Endothelial cell of umbilical vein (primary cell): ENCODE results near the gene SOCS7. TPM values are rescaled to one million over a fixed set of nuclear protein-coding genes. Genes with fewer than 3 reads are reported as not detected.

Source experiments
- BruUV-seq: library from RNA; stranded (reverse); fragments of 400-500 nt; replicated peaks from 2 replicates; lab custom pipeline; 2021; lab: Mats Ljungman, UMichigan
- CTCF ChIA-PET: fragments of 300-600, 350-600 bp; sonication (Branson Sonifier 250); formaldehyde crosslinking; loops from one replicate; lab custom pipeline; 2021; ENCODE audit warnings: antibody characterized with exemption, inconsistent platforms; lab: Charles Lee
- POLR2A ChIA-PET: fragments of 300-600, 350-600 bp; sonication (Branson Sonifier 250); formaldehyde crosslinking; loops from one replicate; lab custom pipeline; 2021; ENCODE audit warnings: antibody characterized with exemption, inconsistent platforms; lab: Charles Lee
- DNase-seq: peaks from one replicate; pipeline ENCODE4 v3.0.0-alpha.2; 2011; ENCODE audit warnings: low read depth, low spot score
- FAIRE-seq: peaks from 2 replicates; lab custom pipeline; 2011; peaks lifted over from hg19 to GRCh38; lab: Jason Lieb, UNC
- H2AFZ ChIP-seq: 2 replicates; pipeline ENCODE4 v1.6.0; 2012; ENCODE audit warnings: low read depth, low read length, control low read depth, inconsistent platforms
- H3K27ac ChIP-seq: 2 replicates; pipeline ENCODE4 v1.5.1; 2011; ENCODE audit warnings: low read depth, mild to moderate bottlenecking, control low read depth, low read length, moderate library complexity; ENCODE audit not compliant: insufficient read depth
- H3K27me3 ChIP-seq, 2 experiments: 2 replicates each; pipeline versions ENCODE4 v1.6.0 to v1.6.1; 2011; ENCODE audit warnings: low read length in 2 of 2, mixed read lengths in 1 of 2; ENCODE audit not compliant: control insufficient read depth in 2 of 2, insufficient read depth in 2 of 2
- H3K36me3 ChIP-seq, 2 experiments: 2 replicates in 1 of 2; 3 replicates in 1 of 2; pipeline ENCODE4 v1.5.1; 2011; ENCODE audit warnings: low read length in 2 of 2, mild to moderate bottlenecking in 1 of 2, moderate library complexity in 1 of 2; ENCODE audit not compliant: control insufficient read depth in 2 of 2, insufficient read depth in 2 of 2; ENCODE audit errors: extremely low read depth in 1 of 2
- H3K4me1 ChIP-seq: 3 replicates; pipeline ENCODE4 v1.5.1; 2011; ENCODE audit warnings: mild to moderate bottlenecking, low read length; ENCODE audit not compliant: control insufficient read depth, insufficient read depth; ENCODE audit errors: extremely low read depth
- H3K4me2 ChIP-seq: 2 replicates; pipeline ENCODE4 v1.6.1; 2011; ENCODE audit warnings: low read length, control low read depth, mixed read lengths; ENCODE audit not compliant: insufficient read depth
- H3K4me3 ChIP-seq, 3 experiments: fragments of 200-600 bp in 1 of 3; sonication (generic), shearing (Covaris generic) in 1 of 3; replicated peaks in 1 of 3; 2 replicates each; pipeline ENCODE4 v1.5.1; 2011 to 2016; ENCODE audit warnings: control low read depth in 3 of 3, low read length in 3 of 3, mild to moderate bottlenecking in 2 of 3, inconsistent platforms in 1 of 3, low read depth in 1 of 3, moderate library complexity in 1 of 3; ENCODE audit not compliant: insufficient read depth in 1 of 3
- H3K79me2 ChIP-seq: 2 replicates; pipeline ENCODE4 v1.6.0; 2012; ENCODE audit warnings: low read length, inconsistent platforms; ENCODE audit not compliant: control insufficient read depth, insufficient read depth
- H3K9ac ChIP-seq: replicated peaks from 2 replicates; pipeline ENCODE3; 2011; ENCODE audit warnings: low read length, control low read depth; ENCODE audit not compliant: insufficient read depth; ENCODE audit errors: extremely low read depth
- H3K9me1 ChIP-seq: replicated peaks from 3 replicates; pipeline ENCODE4 v1.6.0; 2011; ENCODE audit warnings: mild to moderate bottlenecking, low read length; ENCODE audit not compliant: control insufficient read depth, insufficient read depth; ENCODE audit errors: extremely low read depth
- H3K9me3 ChIP-seq: replicated peaks from 2 replicates; pipeline ENCODE4 v1.5.1; 2012; ENCODE audit warnings: low read length, inconsistent platforms; ENCODE audit not compliant: control insufficient read depth, insufficient read depth
- H4K20me1 ChIP-seq: replicated peaks from 2 replicates; pipeline ENCODE3; 2011; ENCODE audit warnings: mild to moderate bottlenecking, low read length; ENCODE audit not compliant: control insufficient read depth, insufficient read depth; ENCODE audit errors: extremely low read depth
- CTCF ChIP-seq, 2 donors: IDR thresholded peaks; 1 replicate in 1 of 2; 2 replicates in 1 of 2; pipeline ENCODE4 v1.5.1; 2011; ENCODE audit warnings: low read length in 2 of 2, mild to moderate bottlenecking in 2 of 2, moderate library complexity in 2 of 2, control low read depth in 1 of 2, inconsistent platforms in 1 of 2, low read depth in 1 of 2; ENCODE audit not compliant: insufficient read depth in 1 of 2; ENCODE audit errors: extremely low read depth in 1 of 2
- GATA2 ChIP-seq: IDR thresholded peaks from 2 replicates; pipeline ENCODE4 v1.7.0; 2011; ENCODE audit warnings: low read depth, mild to moderate bottlenecking, moderate library complexity, mixed read lengths, low read length; ENCODE audit not compliant: insufficient read length, insufficient read depth
- MYC ChIP-seq: IDR thresholded peaks from one replicate; pipeline ENCODE4 v1.6.1; 2011; ENCODE audit warnings: mild to moderate bottlenecking, low read depth, low read length
- dilution Hi-C: fragments of 300-500 bp; cut with MboI; formaldehyde crosslinking; loops from one replicate; pipeline ENCODE4 v1.15.0; 2019; ENCODE audit warnings: low sequenced_read_pairs; ENCODE audit not compliant: extremely low pct_ligation_motif_present
- intact Hi-C: fragments of 100-400 bp; cut with micrococcal nuclease; formaldehyde crosslinking; loops from one replicate; pipeline ENCODE4 v1.10.0; 2022
- polyA plus RNA-seq, 4 experiments: library from polyadenylated mRNA; depleted of rRNA in 3 of 4; stranded (reverse) in 3 of 4; unstranded in 1 of 4; fragments of >200 nt; gene quantifications; 2 replicates each; pipeline versions ENCODE4 v1.2.1 to v1.2.3, GENCODE V29; 2011 to 2012; ENCODE audit warnings: missing spikeins in 1 of 4
- total RNA-seq: library from RNA; stranded (reverse); gene quantifications from 2 replicates; pipeline ENCODE4 v1.2.3, GENCODE V29; 2021
- TF ChIP-seq, protein P1 (sequence below): IDR thresholded peaks from 2 replicates; pipeline ENCODE4 v1.6.1; 2011; ENCODE audit not compliant: insufficient read depth, insufficient read length

Gene SOCS7
- total and polyA plus RNA-seq, 2 donors (not counting 3 experiments of a cell fraction or from before 2014, with no cell fraction given): 5.9 to 10.4 TPM

DNA sequence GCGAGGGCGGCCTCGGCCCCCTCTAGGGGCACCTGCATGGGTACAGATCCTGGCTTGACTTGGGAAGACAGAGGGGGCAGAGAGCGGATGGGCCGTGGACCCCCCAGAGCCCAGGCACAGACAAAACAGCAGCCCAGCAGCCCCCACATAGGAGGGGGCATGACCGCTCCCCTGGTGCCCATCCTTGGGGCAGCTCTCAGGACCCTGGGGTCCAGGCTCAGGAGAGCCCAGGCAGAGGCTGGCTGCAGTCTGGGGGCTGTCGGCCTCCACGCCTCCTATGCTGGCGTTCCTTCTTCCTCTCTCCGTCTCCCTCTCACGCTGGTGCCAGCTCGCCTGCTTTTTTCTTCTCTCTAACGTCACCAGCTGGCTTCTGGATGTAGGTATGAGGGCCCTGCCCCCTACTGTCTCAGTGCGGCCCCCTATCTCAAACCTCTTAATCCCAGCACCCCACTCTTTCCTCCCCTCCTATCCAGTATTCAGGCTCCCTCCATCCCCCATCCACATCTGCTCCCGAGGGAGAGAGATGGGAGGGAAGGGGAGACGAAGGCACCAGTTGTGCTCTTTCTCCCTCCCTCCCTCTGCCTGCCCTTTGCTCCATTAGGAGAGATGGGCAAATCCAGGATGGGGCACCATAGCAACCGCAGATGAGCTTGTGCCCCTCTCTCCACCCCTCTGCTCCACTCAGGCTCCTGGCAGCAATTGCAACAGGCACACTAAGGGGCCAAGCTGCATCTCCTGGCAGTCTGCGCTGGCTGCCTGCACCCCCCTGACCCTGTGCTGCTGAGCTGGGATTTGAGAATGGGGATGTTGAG is 7.8 kb upstream of the SOCS7 start, which contains the start of gene GPR179:
GPR179 (minus strand) TSS at position 349 of the 812 bp plus-strand sequence; CDS start at position 182, 167 bp downstream.
- H3K36me3 ChIP-seq: no peaks in the 10 kb centered on the region
- H2AFZ ChIP-seq: no peak within 1 kb of the TSS
- H3K4me3 ChIP-seq: no peak within 1 kb of the TSS
- no TSS peak for BruUV-seq
- POLR2A ChIA-PET: interaction anchor here (0.7 kb wide), 1 partner anchor 9 kb away, joined by 3 read pairs; no protein-coding TSS in a partner anchor
- no peaks in the 10 kb centered on the region for H4K20me1 ChIP-seq
- intact Hi-C loops: no loop called here
- H3K27me3 ChIP-seq: peaks cover 0 to 3% of the 10 kb centered on the region in 2 experiments
- H3K4me2 ChIP-seq: no peak within 1 kb of the TSS
- no peak for FAIRE-seq
- no peak within 1 kb of the TSS for H3K9ac ChIP-seq
- H3K9me1 ChIP-seq: no peaks in the 10 kb centered on the region
- H3K79me2 ChIP-seq: no peaks in the 10 kb centered on the region
- CTCF ChIA-PET: interaction anchor here (0.8 kb wide), 1 partner anchor 8 kb away, joined by 3 read pairs; no protein-coding TSS in a partner anchor
- no peaks in the 10 kb centered on the region for H3K4me1 ChIP-seq
- no peaks in the 10 kb centered on the region for H3K9me3 ChIP-seq
- no peak for DNase-seq
- TF ChIP-seq CTCF (IDR thresholded peaks at IDR 0.05; ENCODE audit: extremely low read depth in 1 of 2, insufficient read depth in 1 of 2, low read depth in 1 of 2, low read length in 2 of 2) (no peak), MYC (no peak), GATA2 (no peak)
- TF ChIP-seq, protein P1, sequence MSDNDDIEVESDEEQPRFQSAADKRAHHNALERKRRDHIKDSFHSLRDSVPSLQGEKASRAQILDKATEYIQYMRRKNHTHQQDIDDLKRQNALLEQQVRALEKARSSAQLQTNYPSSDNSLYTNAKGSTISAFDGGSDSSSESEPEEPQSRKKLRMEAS: no peak
- H3K27ac ChIP-seq: no peak within 1 kb of the TSS
- dilution Hi-C loops: no loop called here
